Osteoblast (primary cell): ENCODE results near the gene BBS12. TPM values are rescaled to one million over a fixed set of nuclear protein-coding genes. Genes with fewer than 3 reads are reported as not detected.

Experiments
- DNase-seq: peaks from one replicate; pipeline ENCODE4 v3.0.0; 2011; ENCODE audit warnings: low spot score, mixed read lengths; ENCODE audit not compliant: insufficient read length; ENCODE audit errors: missing footprints
- H2AFZ ChIP-seq: 2 replicates; pipeline ENCODE4 v1.6.0; 2011; ENCODE audit warnings: mild to moderate bottlenecking, low read length
- H3K27ac ChIP-seq: 2 replicates; pipeline ENCODE4 v1.5.1; 2011; ENCODE audit warnings: mild to moderate bottlenecking, low read depth, low read length, moderate library complexity
- H3K27me3 ChIP-seq: 2 replicates; pipeline ENCODE4 v1.6.0; 2012; ENCODE audit warnings: mild to moderate bottlenecking, control low read depth, inconsistent platforms, low read length, moderate library complexity; ENCODE audit not compliant: insufficient read depth
- H3K36me3 ChIP-seq: 2 replicates; pipeline ENCODE4 v1.5.1; 2011; ENCODE audit warnings: mild to moderate bottlenecking, low read length, control low read depth, moderate library complexity; ENCODE audit not compliant: insufficient read depth
- H3K4me1 ChIP-seq: 2 replicates; pipeline ENCODE4 v1.5.1; 2011; ENCODE audit warnings: mild to moderate bottlenecking, low read length, control low read depth, moderate library complexity; ENCODE audit not compliant: insufficient read depth
- H3K4me2 ChIP-seq: 2 replicates; pipeline ENCODE4 v1.6.0; 2011; ENCODE audit warnings: mild to moderate bottlenecking, low read length; ENCODE audit not compliant: insufficient read depth
- H3K4me3 ChIP-seq: fragments of 200-600 bp; sonication (generic); 3 replicates; pipeline ENCODE4 v1.5.1; 2012; ENCODE audit warnings: mild to moderate bottlenecking, low read length, inconsistent platforms; ENCODE audit not compliant: insufficient read depth
- H3K79me2 ChIP-seq: 2 replicates; pipeline ENCODE4 v1.6.0; 2012; ENCODE audit warnings: mild to moderate bottlenecking, low read length, control low read depth, inconsistent platforms; ENCODE audit not compliant: insufficient read depth
- H3K9me3 ChIP-seq: 2 replicates; pipeline ENCODE4 v1.5.1; 2011; ENCODE audit warnings: low read depth, low read length, control low read depth
- H4K20me1 ChIP-seq: 2 replicates; pipeline ENCODE4 v1.6.0; 2012; ENCODE audit warnings: mild to moderate bottlenecking, low read length, control low read depth; ENCODE audit not compliant: insufficient read depth
- CTCF ChIP-seq: IDR thresholded peaks from 2 replicates; pipeline ENCODE4 v1.5.1; 2011; ENCODE audit warnings: mild to moderate bottlenecking, low read depth, low read length, moderate library complexity; ENCODE audit errors: extremely low read depth
- total RNA-seq: library from RNA; depleted of rRNA; stranded (reverse); fragments of >200 nt; gene quantifications from 2 replicates; pipeline ENCODE4 v1.2.3, GENCODE V29; 2012

The BBS12 gene
- total RNA-seq, 1 donor, result 9.4 TPM

DNA sequence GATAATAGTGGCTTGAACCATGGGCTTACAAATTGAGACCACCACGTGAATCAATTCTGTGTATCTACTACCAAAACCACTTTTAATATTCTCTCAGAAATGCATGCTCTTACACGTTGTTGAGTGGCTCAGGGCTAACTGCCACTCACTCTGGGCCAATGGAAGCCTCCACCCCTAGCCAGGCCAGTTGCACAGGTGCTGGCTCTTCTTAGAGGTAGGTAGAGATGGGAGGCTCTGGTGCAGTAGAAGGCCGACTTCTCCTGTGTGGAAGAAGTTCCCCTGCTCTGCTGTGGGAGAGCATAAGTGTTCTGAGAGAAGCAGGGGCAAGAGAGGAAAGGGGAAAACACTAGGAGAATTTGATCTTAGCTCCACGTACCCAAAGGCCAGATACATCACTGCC, 25.0 kb upstream of the BBS12 start:
- no peak overlapping the region for H3K4me3 ChIP-seq
- H3K36me3 ChIP-seq, result no peaks in the 10 kb centered on the region
- H3K9me3 ChIP-seq, result no peaks in the 10 kb centered on the region
- TF ChIP-seq CTCF, result no peak
- no peak overlapping the region for H3K27ac ChIP-seq
- H2AFZ ChIP-seq, result no peak overlapping the region
- H3K4me1 ChIP-seq, result peaks cover 9% of the 10 kb centered on the region
- DNase-seq, result no peak
- H3K27me3 ChIP-seq, result no peaks in the 10 kb centered on the region
- H3K4me2 ChIP-seq, result no peak overlapping the region
- no peaks in the 10 kb centered on the region for H4K20me1 ChIP-seq
- H3K79me2 ChIP-seq, result no peaks in the 10 kb centered on the region

DNA sequence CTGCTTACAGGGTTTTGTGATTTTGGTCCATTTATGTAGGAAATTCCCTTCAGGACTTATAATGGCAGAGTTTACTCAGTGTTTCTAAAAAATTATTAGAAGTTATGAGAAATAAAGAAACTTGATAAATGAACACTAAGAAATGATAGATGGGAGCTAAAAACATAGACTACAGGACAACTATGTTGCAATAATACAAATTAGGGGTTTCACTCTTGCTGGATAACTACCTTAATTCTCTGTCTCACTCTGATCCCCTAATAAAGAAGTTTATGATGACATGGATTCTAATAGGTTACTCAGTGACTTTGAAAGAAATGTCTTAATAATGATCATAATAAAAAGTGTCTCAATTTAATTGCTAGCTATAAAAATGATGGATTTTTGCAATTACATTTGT, 23.3 kb upstream of the BBS12 start:
- Histone ChIP-seq H3K4me2 (no peak overlapping the region), H2AFZ (no peak overlapping the region), H4K20me1 (no peaks in the 10 kb centered on the region), H3K9me3 (no peaks in the 10 kb centered on the region), H3K36me3 (no peaks in the 10 kb centered on the region), H3K27ac (no peak overlapping the region), H3K27me3 (no peaks in the 10 kb centered on the region), H3K79me2 (no peaks in the 10 kb centered on the region), H3K4me1 (peaks cover 9% of the 10 kb centered on the region), H3K4me3 (no peak overlapping the region)
- no peak for TF ChIP-seq CTCF
- no peak for DNase-seq

GRCh38 chr4:122710434-122711308, 21.8 kb upstream of the BBS12 start:
- no peaks in the 10 kb centered on the region for H3K36me3 ChIP-seq
- no peaks in the 10 kb centered on the region for H4K20me1 ChIP-seq
- no peaks in the 10 kb centered on the region for H3K27me3 ChIP-seq
- no peak for TF ChIP-seq CTCF
- H2AFZ ChIP-seq, result peak overlapping the region; percentile 59
- H3K4me2 ChIP-seq, result peak overlapping the region; percentile 77
- H3K27ac ChIP-seq, result peak overlapping the region; percentile 38
- no peaks in the 10 kb centered on the region for H3K79me2 ChIP-seq
- H3K4me1 ChIP-seq, result peaks cover 9% of the 10 kb centered on the region
- peak overlapping the region; percentile 49 for H3K4me3 ChIP-seq
- no peaks in the 10 kb centered on the region for H3K9me3 ChIP-seq
- DNase-seq, result no peak

DNA sequence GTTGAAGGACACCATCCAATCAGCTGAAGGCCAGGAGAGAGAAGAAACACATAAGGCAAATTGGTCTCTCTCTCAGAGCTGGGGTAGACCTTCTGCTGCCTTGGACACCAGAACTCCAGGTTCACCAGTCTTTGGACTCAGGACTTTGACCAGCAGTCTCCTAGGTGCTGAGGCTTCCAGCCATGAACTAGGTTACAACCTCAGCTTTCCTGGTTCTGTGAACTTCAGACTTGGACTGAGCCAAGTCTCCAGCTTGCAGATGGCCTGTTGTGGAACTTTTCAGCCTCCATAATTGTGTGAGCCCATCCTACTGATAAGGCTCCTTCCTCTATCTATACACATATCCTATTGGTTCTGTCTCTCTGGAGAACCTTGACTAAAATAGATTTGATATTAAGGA, 20.6 kb upstream of the BBS12 start:
- Histone ChIP-seq H3K36me3 (no peaks in the 10 kb centered on the region), H2AFZ (no peak overlapping the region), H3K27ac (no peak overlapping the region), H3K4me3 (no peak overlapping the region), H3K4me1 (peaks cover 9% of the 10 kb centered on the region), H3K9me3 (no peaks in the 10 kb centered on the region), H3K4me2 (no peak overlapping the region), H4K20me1 (no peaks in the 10 kb centered on the region), H3K79me2 (no peaks in the 10 kb centered on the region), H3K27me3 (no peaks in the 10 kb centered on the region)
- no peak for DNase-seq
- TF ChIP-seq CTCF, result no peak
